ENCODE measurements around the gene APLP1. TPM values are rescaled to one million over a fixed set of nuclear protein-coding genes. Genes with fewer than 3 reads are reported as not detected.

APLP1 gene
- total and polyA plus RNA-seq, 7 donors, result 3.6 to 11.3 (median 5.1) TPM; not detected in 2

DNA sequence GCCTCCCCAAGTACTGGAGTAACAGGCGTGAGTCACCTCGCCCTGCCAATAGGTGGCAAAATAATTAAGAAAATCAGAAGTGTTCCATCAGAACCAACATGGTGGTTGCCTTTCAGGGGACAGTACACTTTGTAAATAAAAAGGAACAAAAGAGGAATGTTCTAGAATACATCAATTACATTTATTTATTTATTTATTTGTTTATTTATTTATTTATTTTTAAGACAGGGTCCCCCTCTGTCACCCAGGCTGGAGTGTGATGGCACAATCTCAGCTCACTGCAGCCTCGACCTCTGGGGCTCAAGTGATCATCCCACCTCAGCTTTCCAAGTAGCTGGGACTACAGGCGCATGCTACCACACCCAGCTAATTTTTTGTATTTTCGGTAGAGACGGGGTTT is 52.6 kb downstream of the APLP1 start:
- H3K27me3 ChIP-seq, result no peaks in the 10 kb centered on the region
- intact Hi-C loops (cut with DNase I), result no loop called here
- 61 to 81% methylated on average over 6 of the region's 6 CpGs for WGBS, 2 donors
- H3K4me1 ChIP-seq, result no peaks in the 10 kb centered on the region
- DNase-seq, result no peak
- TF ChIP-seq CTCF (IDR thresholded peaks at IDR 0.05) (no peak), POLR2A (IDR thresholded peaks at IDR 0.05) (no peak), POLR2AphosphoS5 (IDR thresholded peaks at IDR 0.05) (no peak), EP300 (IDR thresholded peaks at IDR 0.05) (no peak)
- no peaks in the 10 kb centered on the region for H3K9me3 ChIP-seq
- H3K36me3 ChIP-seq, result no peaks in the 10 kb centered on the region
- no peak overlapping the region for H3K27ac ChIP-seq
- no peak overlapping the region for H3K4me3 ChIP-seq

- H3K27ac ChIP-seq, result no peak overlapping the region
- intact Hi-C loops (cut with DNase I), result no loop called here
- no peaks in the 10 kb centered on the region for H3K9me3 ChIP-seq
- H3K4me1 ChIP-seq, result no peaks in the 10 kb centered on the region
- DNase-seq, result no peak
- H3K36me3 ChIP-seq, result no peaks in the 10 kb centered on the region
- no peak overlapping the region for H3K4me3 ChIP-seq
- no peaks in the 10 kb centered on the region for H3K27me3 ChIP-seq
- 86 to 92% methylated on average over 3 of the region's 3 CpGs for WGBS, 2 donors
- TF ChIP-seq POLR2A (IDR thresholded peaks at IDR 0.05), result no peak
- no peak for TF ChIP-seq CTCF (IDR thresholded peaks at IDR 0.05)
- no peak for TF ChIP-seq EP300 (IDR thresholded peaks at IDR 0.05)
- TF ChIP-seq POLR2AphosphoS5 (IDR thresholded peaks at IDR 0.05), result no peak
Measured at GRCh38 chr19:35925501-35925900, 57.1 kb downstream of the APLP1 start.

- H3K27me3 ChIP-seq, result no peaks in the 10 kb centered on the region
- H3K27ac ChIP-seq, result no peak overlapping the region
- no peaks in the 10 kb centered on the region for H3K36me3 ChIP-seq
- TF ChIP-seq EP300 (IDR thresholded peaks at IDR 0.05) (no peak), CTCF (IDR thresholded peaks at IDR 0.05) (no peak), POLR2AphosphoS5 (IDR thresholded peaks at IDR 0.05) (no peak), POLR2A (IDR thresholded peaks at IDR 0.05) (no peak)
- intact Hi-C loops (cut with DNase I), result no loop called here
- H3K4me3 ChIP-seq, result no peak overlapping the region
- H3K9me3 ChIP-seq, result no peaks in the 10 kb centered on the region
- no peak for DNase-seq
- 62 to 74% methylated on average over 5 of the region's 5 CpGs for WGBS, 2 donors
- peaks cover 0 to 10% (median 4%) of the 10 kb centered on the region in 4 donors for H3K4me1 ChIP-seq
Measured at GRCh38 chr19:35928507-35928906, 60.1 kb downstream of the APLP1 start.

Small RNA genes lying within 50 kb of the gene (small RNA-seq; reads per million reads assigned to genes)
- 0 reads per million in 3 donors for gene RN7SL402P

Other genes with a start within 250 kb of the APLP1 start
- gene RBM42, start 239.5 kb upstream of the APLP1 start, total RNA-seq, result 10 to 100 TPM; 43.5 to 61.2 (median 53.2) TPM
- 10 to 100 TPM; 51.3 to 78.3 (median 55.9) TPM for gene RBM42, start 239.5 kb upstream of the APLP1 start, polyA plus RNA-seq
- 1 to 10 TPM in 2 of 4 donors, under 1 TPM in 1, not detected in 1; 0.55 to 2.3 (median 1.1) TPM for gene ETV2, start 226.8 kb upstream of the APLP1 start, total RNA-seq
- 1 to 10 TPM; 2.0 to 5.4 (median 4.9) TPM for gene ETV2, start 226.8 kb upstream of the APLP1 start, polyA plus RNA-seq
- 100 to 1,000 TPM; 593 to 780 (median 696) TPM for gene COX6B1, start 220.3 kb upstream of the APLP1 start, total RNA-seq
- gene COX6B1, start 220.3 kb upstream of the APLP1 start, polyA plus RNA-seq, result 1,000 to 10,000 TPM; 1,177 to 1,718 (median 1,686) TPM
- under 1 TPM in 1 of 4 donors, not detected in 3; 0.55 TPM for gene UPK1A, start 202.1 kb upstream of the APLP1 start, total RNA-seq
- gene UPK1A, start 202.1 kb upstream of the APLP1 start, polyA plus RNA-seq, result not detected
- not detected for gene ZBTB32, start 164.0 kb upstream of the APLP1 start, total RNA-seq
- gene ZBTB32, start 164.0 kb upstream of the APLP1 start, polyA plus RNA-seq, result 1 to 10 TPM in 1 of 3 donors, not detected in 2; 3.1 TPM
- gene KMT2B, start 150.6 kb upstream of the APLP1 start, total RNA-seq, result 10 to 100 TPM in 3 of 4 donors, 1 to 10 TPM in 1; 6.4 to 27.3 (median 15.3) TPM
- gene KMT2B, start 150.6 kb upstream of the APLP1 start, polyA plus RNA-seq, result 10 to 100 TPM in 2 of 3 donors, 1 to 10 TPM in 1; 7.4 to 32.2 (median 12.0) TPM
- 10 to 100 TPM in 2 of 4 donors, 1 to 10 TPM in 2; 2.5 to 12.2 (median 8.6) TPM for gene IGFLR1, start 126.1 kb upstream of the APLP1 start, total RNA-seq
- gene IGFLR1, start 126.1 kb upstream of the APLP1 start, polyA plus RNA-seq, result 10 to 100 TPM in 1 of 3 donors, 1 to 10 TPM in 2; 3.7 to 25.0 (median 9.0) TPM
- 10 to 100 TPM; 16.3 to 53.5 (median 27.9) TPM for gene U2AF1L4, start 123.2 kb upstream of the APLP1 start, total RNA-seq
- gene U2AF1L4, start 123.2 kb upstream of the APLP1 start, polyA plus RNA-seq, result 10 to 100 TPM; 12.7 to 23.4 (median 16.0) TPM
- gene PSENEN, start 122.9 kb upstream of the APLP1 start, total RNA-seq, result 10 to 100 TPM; 27.8 to 44.9 (median 36.6) TPM
- 10 to 100 TPM; 48.0 to 72.3 (median 59.4) TPM for gene PSENEN, start 122.9 kb upstream of the APLP1 start, polyA plus RNA-seq
- 10 to 100 TPM; 12.5 to 19.1 (median 15.9) TPM for gene LIN37, start 120.0 kb upstream of the APLP1 start, total RNA-seq
- gene LIN37, start 120.0 kb upstream of the APLP1 start, polyA plus RNA-seq, result 10 to 100 TPM in 2 of 3 donors, 1 to 10 TPM in 1; 8.4 to 13.6 (median 11.3) TPM
- 100 to 1,000 TPM in 3 of 4 donors, 10 to 100 TPM in 1; 59.4 to 275 (median 154) TPM for gene HSPB6, start 111.5 kb upstream of the APLP1 start, total RNA-seq
- 10 to 100 TPM in 2 of 3 donors, 1 to 10 TPM in 1; 4.4 to 36.6 (median 35.9) TPM for gene HSPB6, start 111.5 kb upstream of the APLP1 start, polyA plus RNA-seq
- gene PROSER3, start 110.4 kb upstream of the APLP1 start, total RNA-seq, result 1 to 10 TPM; 2.9 to 6.1 (median 5.2) TPM
- 10 to 100 TPM in 1 of 3 donors, 1 to 10 TPM in 2; 2.4 to 16.5 (median 3.5) TPM for gene PROSER3, start 110.4 kb upstream of the APLP1 start, polyA plus RNA-seq
- gene ARHGAP33, start 93.0 kb upstream of the APLP1 start, total RNA-seq, result 10 to 100 TPM in 2 of 4 donors, 1 to 10 TPM in 2; 4.4 to 11.9 (median 8.5) TPM
- 10 to 100 TPM in 1 of 3 donors, 1 to 10 TPM in 1, under 1 TPM in 1; 0.60 to 10.6 (median 1.2) TPM for gene ARHGAP33, start 93.0 kb upstream of the APLP1 start, polyA plus RNA-seq
- gene PRODH2, start 55.7 kb upstream of the APLP1 start, total RNA-seq, result not detected
- gene PRODH2, start 55.7 kb upstream of the APLP1 start, polyA plus RNA-seq, result not detected
- not detected for gene NPHS1, start 16.1 kb upstream of the APLP1 start, total RNA-seq
- under 1 TPM in 2 of 3 donors, not detected in 1; under 0.01 to 0.35 TPM for gene NPHS1, start 16.1 kb upstream of the APLP1 start, polyA plus RNA-seq
- gene KIRREL2, start 11.7 kb upstream of the APLP1 start, total RNA-seq, result under 1 TPM in 1 of 4 donors, not detected in 3; 0.16 TPM
- gene KIRREL2, start 11.7 kb upstream of the APLP1 start, polyA plus RNA-seq, result under 1 TPM in 2 of 3 donors, not detected in 1; under 0.01 to 0.34 TPM
- 1 to 10 TPM; 2.5 to 7.8 (median 6.6) TPM for gene NFKBID, start 32.0 kb downstream of the APLP1 start, total RNA-seq
- 1 to 10 TPM; 1.2 to 9.6 (median 4.4) TPM for gene NFKBID, start 32.0 kb downstream of the APLP1 start, polyA plus RNA-seq
- gene HCST, start 34.0 kb downstream of the APLP1 start, total RNA-seq, result 1 to 10 TPM in 3 of 4 donors, not detected in 1; 3.5 to 5.8 (median 3.9) TPM
- 10 to 100 TPM in 2 of 3 donors, 1 to 10 TPM in 1; 2.4 to 36.1 (median 13.9) TPM for gene HCST, start 34.0 kb downstream of the APLP1 start, polyA plus RNA-seq
- gene TYROBP, start 39.7 kb downstream of the APLP1 start, total RNA-seq, result 100 to 1,000 TPM in 3 of 4 donors, 10 to 100 TPM in 1; 71.5 to 172 (median 126) TPM
- 100 to 1,000 TPM in 2 of 3 donors, 10 to 100 TPM in 1; 95.8 to 211 (median 125) TPM for gene TYROBP, start 39.7 kb downstream of the APLP1 start, polyA plus RNA-seq
- gene LRFN3, start 67.8 kb downstream of the APLP1 start, total RNA-seq, result 1 to 10 TPM; 4.6 to 7.2 (median 6.6) TPM
- gene LRFN3, start 67.8 kb downstream of the APLP1 start, polyA plus RNA-seq, result 1 to 10 TPM; 5.3 to 9.7 (median 6.0) TPM
- 100 to 1,000 TPM in 1 of 4 donors, 10 to 100 TPM in 3; 56.2 to 135 (median 68.9) TPM for gene SDHAF1, start 126.6 kb downstream of the APLP1 start, total RNA-seq
- gene SDHAF1, start 126.6 kb downstream of the APLP1 start, polyA plus RNA-seq, result 10 to 100 TPM; 19.2 to 28.2 (median 24.0) TPM
- under 1 TPM; 0.28 to 0.82 (median 0.76) TPM for gene SYNE4, start 140.2 kb downstream of the APLP1 start, total RNA-seq
- gene SYNE4, start 140.2 kb downstream of the APLP1 start, polyA plus RNA-seq, result 1 to 10 TPM; 3.9 to 7.8 (median 6.0) TPM
- 10 to 100 TPM; 19.9 to 31.7 (median 26.6) TPM for gene ALKBH6, start 145.6 kb downstream of the APLP1 start, total RNA-seq
- gene ALKBH6, start 145.6 kb downstream of the APLP1 start, polyA plus RNA-seq, result 10 to 100 TPM; 12.0 to 24.4 (median 12.5) TPM
- gene CLIP3, start 164.3 kb downstream of the APLP1 start, total RNA-seq, result 10 to 100 TPM; 22.5 to 53.7 (median 28.3) TPM
- gene CLIP3, start 164.3 kb downstream of the APLP1 start, polyA plus RNA-seq, result 1 to 10 TPM; 1.2 to 9.7 (median 6.0) TPM
- gene THAP8, start 185.7 kb downstream of the APLP1 start, total RNA-seq, result 10 to 100 TPM; 12.6 to 23.9 (median 18.9) TPM
- gene THAP8, start 185.7 kb downstream of the APLP1 start, polyA plus RNA-seq, result 1 to 10 TPM; 5.8 to 9.0 (median 6.5) TPM
- 1 to 10 TPM in 1 of 4 donors, under 1 TPM in 3; 0.16 to 1.1 (median 0.32) TPM for gene WDR62, start 186.3 kb downstream of the APLP1 start, total RNA-seq
- gene WDR62, start 186.3 kb downstream of the APLP1 start, polyA plus RNA-seq, result 1 to 10 TPM in 1 of 3 donors, under 1 TPM in 2; under 0.01 to 6.8 (median 0.69) TPM
- not detected for gene OVOL3, start 242.6 kb downstream of the APLP1 start, total RNA-seq
- not detected for gene OVOL3, start 242.6 kb downstream of the APLP1 start, polyA plus RNA-seq
- 100 to 1,000 TPM in 1 of 4 donors, 10 to 100 TPM in 3; 39.9 to 118 (median 83.5) TPM for gene POLR2I, start 246.3 kb downstream of the APLP1 start, total RNA-seq
- 10 to 100 TPM; 46.7 to 96.1 (median 52.0) TPM for gene POLR2I, start 246.3 kb downstream of the APLP1 start, polyA plus RNA-seq
- 100 to 1,000 TPM; 109 to 162 (median 153) TPM for gene TBCB, start 246.9 kb downstream of the APLP1 start, total RNA-seq
- gene TBCB, start 246.9 kb downstream of the APLP1 start, polyA plus RNA-seq, result 100 to 1,000 TPM; 117 to 133 (median 125) TPM

Measured in sigmoid colon (tissue), 7 donors.